Loucy (cell line): ENCODE data around the gene GPHA2.

Experiments used
- EZH2phosphoT487 ChIP-seq: fragments of 200-600 bp; IDR thresholded peaks from 2 replicates; pipeline ENCODE4 v1.6.1; 2018; ENCODE audit warnings: antibody characterized with exemption, mild to moderate bottlenecking, moderate library complexity, borderline replicate concordance
- TF ChIP-seq, protein P1 (sequence below): fragments of 200-600 bp; sonication (generic); conservative IDR thresholded peaks from 2 replicates; pipeline ENCODE4 v1.5.1; 2014; ENCODE audit warnings: mild to moderate bottlenecking, antibody characterized with exemption, low read length

DNA sequence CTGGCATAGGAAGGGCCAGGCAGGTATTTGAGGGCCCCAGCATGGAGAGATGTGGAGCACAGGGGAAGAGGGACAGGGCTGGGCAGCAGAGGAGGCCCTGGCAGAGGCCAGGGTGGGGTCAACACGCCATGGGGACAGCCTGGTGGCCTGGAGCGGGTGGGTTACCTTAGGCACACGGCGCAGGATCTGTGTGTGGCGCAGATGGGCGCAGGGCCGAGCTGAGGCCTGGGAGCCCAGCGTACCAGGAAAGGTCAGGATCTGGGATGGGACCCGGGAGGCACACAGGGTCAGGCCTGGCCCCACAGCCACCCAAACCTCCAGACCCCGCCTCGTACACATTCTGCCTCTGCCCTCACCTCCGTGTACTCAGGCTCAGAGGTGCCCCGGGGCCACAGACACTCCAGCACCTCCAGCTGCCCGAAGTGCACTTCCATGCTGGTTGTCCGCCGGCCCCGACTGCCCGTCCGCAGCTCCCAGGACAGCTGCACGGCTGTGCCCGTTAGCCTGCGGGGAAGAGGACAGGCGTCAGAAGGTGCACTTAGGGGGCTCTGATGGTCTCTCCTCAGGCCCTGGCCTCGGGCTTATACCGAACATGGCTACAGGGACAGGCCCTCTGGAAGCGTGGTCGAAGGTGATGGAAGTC is 25.1 kb downstream of the GPHA2 start:
- TF ChIP-seq, protein P1, sequence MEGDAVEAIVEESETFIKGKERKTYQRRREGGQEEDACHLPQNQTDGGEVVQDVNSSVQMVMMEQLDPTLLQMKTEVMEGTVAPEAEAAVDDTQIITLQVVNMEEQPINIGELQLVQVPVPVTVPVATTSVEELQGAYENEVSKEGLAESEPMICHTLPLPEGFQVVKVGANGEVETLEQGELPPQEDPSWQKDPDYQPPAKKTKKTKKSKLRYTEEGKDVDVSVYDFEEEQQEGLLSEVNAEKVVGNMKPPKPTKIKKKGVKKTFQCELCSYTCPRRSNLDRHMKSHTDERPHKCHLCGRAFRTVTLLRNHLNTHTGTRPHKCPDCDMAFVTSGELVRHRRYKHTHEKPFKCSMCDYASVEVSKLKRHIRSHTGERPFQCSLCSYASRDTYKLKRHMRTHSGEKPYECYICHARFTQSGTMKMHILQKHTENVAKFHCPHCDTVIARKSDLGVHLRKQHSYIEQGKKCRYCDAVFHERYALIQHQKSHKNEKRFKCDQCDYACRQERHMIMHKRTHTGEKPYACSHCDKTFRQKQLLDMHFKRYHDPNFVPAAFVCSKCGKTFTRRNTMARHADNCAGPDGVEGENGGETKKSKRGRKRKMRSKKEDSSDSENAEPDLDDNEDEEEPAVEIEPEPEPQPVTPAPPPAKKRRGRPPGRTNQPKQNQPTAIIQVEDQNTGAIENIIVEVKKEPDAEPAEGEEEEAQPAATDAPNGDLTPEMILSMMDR = no peak
- TF ChIP-seq EZH2phosphoT487 = no peak
